ENCODE results near the gene STRIP1. TPM values are rescaled to one million over a fixed set of nuclear protein-coding genes. Genes with fewer than 3 reads are reported as not detected.

STRIP1 gene
- polyA plus RNA-seq, 1 experiment, result 31.3 TPM

GRCh38 chr1:110039641-110040040 is 5.2 kb downstream of the STRIP1 start:
- ChIA-PET POLR2A (no interaction called here), CTCF (interaction anchor here (1.0 to 3.5 kb wide), 5 partner anchors 10 to 263 kb away, joined by 3 to 13 read pairs (median 5); no protein-coding TSS in a partner anchor)

GRCh38 chr1:110040548-110040947 is 6.1 kb downstream of the STRIP1 start:
- TF ChIP-seq CTCF (IDR thresholded peaks at IDR 0.05; ENCODE audit: low read depth, low read length), result no peak
- H3K9me3 ChIP-seq (ENCODE audit: control insufficient read depth, insufficient read depth, low read length), result no peaks in the 10 kb centered on the region
- no peak overlapping the region for H3K4me3 ChIP-seq (ENCODE audit: low read depth, low read length)
- ChIA-PET POLR2A (no interaction called here), CTCF (interaction anchor here (0.8 to 3.5 kb wide), 5 partner anchors 11 to 56 kb away, joined by 3 to 13 read pairs (median 5); partner anchors contain the start of gene AHCYL1)
- no peak for DNase-seq (ENCODE audit: low read depth, low spot score)
- no peak overlapping the region for H3K27ac ChIP-seq (ENCODE audit: low read depth, low read length)
- no peaks in the 10 kb centered on the region for H3K27me3 ChIP-seq (ENCODE audit: control insufficient read depth, insufficient read depth, low read length)

More at GRCh38 chr1:110039641-110040040, 5.2 kb downstream of the STRIP1 start:
- no peak for DNase-seq (ENCODE audit: low read depth, low spot score)
- no peaks in the 10 kb centered on the region for H3K27me3 ChIP-seq (ENCODE audit: control insufficient read depth, insufficient read depth, low read length)
- H3K27ac ChIP-seq (ENCODE audit: low read depth, low read length), result no peak overlapping the region
- TF ChIP-seq CTCF (IDR thresholded peaks at IDR 0.05; ENCODE audit: low read depth, low read length), result no peak
- H3K4me3 ChIP-seq (ENCODE audit: low read depth, low read length), result no peak overlapping the region
- H3K9me3 ChIP-seq (ENCODE audit: control insufficient read depth, insufficient read depth, low read length), result no peaks in the 10 kb centered on the region

- CTCF ChIA-PET, result no interaction called here
- no peak for DNase-seq (ENCODE audit: low read depth, low spot score)
- H3K27ac ChIP-seq (ENCODE audit: low read depth, low read length), result no peak overlapping the region
- H3K4me3 ChIP-seq (ENCODE audit: low read depth, low read length), result no peak overlapping the region
- no peak for TF ChIP-seq CTCF (IDR thresholded peaks at IDR 0.05; ENCODE audit: low read depth, low read length)
- H3K27me3 ChIP-seq (ENCODE audit: control insufficient read depth, insufficient read depth, low read length), result no peaks in the 10 kb centered on the region
- no peaks in the 10 kb centered on the region for H3K9me3 ChIP-seq (ENCODE audit: control insufficient read depth, insufficient read depth, low read length)
- POLR2A ChIA-PET, result no interaction called here
Observed at GRCh38 chr1:110043016-110043415, 8.6 kb downstream of the STRIP1 start.

GRCh38 chr1:110047463-110047862 is 13.0 kb downstream of the STRIP1 start:
- no peak for TF ChIP-seq CTCF (IDR thresholded peaks at IDR 0.05; ENCODE audit: low read depth, low read length)
- no peaks in the 10 kb centered on the region for H3K27me3 ChIP-seq (ENCODE audit: control insufficient read depth, insufficient read depth, low read length)
- POLR2A ChIA-PET, result no interaction called here
- no peaks in the 10 kb centered on the region for H3K9me3 ChIP-seq (ENCODE audit: control insufficient read depth, insufficient read depth, low read length)
- H3K4me3 ChIP-seq (ENCODE audit: low read depth, low read length), result no peak overlapping the region
- no peak overlapping the region for H3K27ac ChIP-seq (ENCODE audit: low read depth, low read length)
- CTCF ChIA-PET, result no interaction called here
- no peak for DNase-seq (ENCODE audit: low read depth, low spot score)

- Histone ChIP-seq H3K9me3 (ENCODE audit: control insufficient read depth, insufficient read depth, low read length) (no peaks in the 10 kb centered on the region), H3K4me3 (ENCODE audit: low read depth, low read length) (no peak overlapping the region), H3K27ac (ENCODE audit: low read depth, low read length) (no peak overlapping the region), H3K27me3 (ENCODE audit: control insufficient read depth, insufficient read depth, low read length) (no peaks in the 10 kb centered on the region)
- ChIA-PET POLR2A (no interaction called here), CTCF (interaction anchor here (1.1 kb wide), 1 partner anchor 69 kb away, joined by 3 read pairs; no protein-coding TSS in a partner anchor)
- no peak for TF ChIP-seq CTCF (IDR thresholded peaks at IDR 0.05; ENCODE audit: low read depth, low read length)
- DNase-seq (ENCODE audit: low read depth, low spot score), result no peak
Observed at GRCh38 chr1:110048240-110048639, 13.8 kb downstream of the STRIP1 start.
